Activated CD8-positive, alpha-beta memory T cell treated with anti-CD3 and anti-CD28 coated beads for 36 hours (primary cell): Measurements from ENCODE around the gene ACO2. TPM values are rescaled to one million over a fixed set of nuclear protein-coding genes. Genes with fewer than 3 reads are reported as not detected.

Experiments used
- CTCF ChIA-PET: fragments of 350-600 bp; sonication (Branson Sonifier 250); formaldehyde crosslinking; loops from one replicate; lab custom pipeline; 2021; ENCODE audit warnings: antibody characterized with exemption; lab: Charles Lee
- POLR2A ChIA-PET: fragments of 350-600 bp; sonication (Branson Sonifier 250); formaldehyde crosslinking; loops from one replicate; lab custom pipeline; 2021; ENCODE audit warnings: antibody characterized with exemption; lab: Charles Lee
- total RNA-seq, 2 experiments: library from RNA; stranded (reverse); gene quantifications; one replicate each; pipeline ENCODE4 v1.2.3, GENCODE V29; 2021

The ACO2 gene
- total RNA-seq, 2 experiments from 2014 or later = 111 to 112 TPM

DNA sequence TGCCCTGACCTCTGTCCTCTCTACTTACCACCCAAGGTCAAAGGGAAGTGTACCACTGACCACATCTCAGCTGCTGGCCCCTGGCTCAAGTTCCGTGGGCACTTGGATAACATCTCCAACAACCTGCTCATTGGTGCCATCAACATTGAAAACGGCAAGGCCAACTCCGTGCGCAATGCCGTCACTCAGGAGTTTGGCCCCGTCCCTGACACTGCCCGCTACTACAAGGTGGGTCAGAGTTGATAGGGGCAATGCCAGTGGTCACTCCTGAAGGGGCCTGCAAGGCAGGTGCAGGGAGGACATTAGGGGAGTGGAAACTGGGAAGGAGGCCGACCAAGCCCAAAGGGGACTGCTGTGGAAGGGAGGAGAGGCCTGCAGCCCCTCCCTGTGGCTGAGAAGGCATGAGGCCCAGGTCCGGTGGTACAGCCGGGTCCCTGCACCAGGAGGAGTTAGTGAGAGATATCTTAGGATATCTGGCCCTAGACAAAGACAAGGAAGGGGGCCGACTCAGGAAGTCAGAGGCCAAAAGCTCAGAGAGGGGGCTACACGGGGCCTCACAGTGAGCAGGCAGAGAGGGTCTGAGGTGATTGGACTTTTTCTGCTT is 57.4 kb downstream of the ACO2 start:
- ChIA-PET CTCF (interaction anchor here (0.5 to 2.4 kb wide), 15 partner anchors 9 to 799 kb away, joined by 3 to 32 read pairs (median 4); no protein-coding TSS in a partner anchor), POLR2A (no interaction called here)

DNA sequence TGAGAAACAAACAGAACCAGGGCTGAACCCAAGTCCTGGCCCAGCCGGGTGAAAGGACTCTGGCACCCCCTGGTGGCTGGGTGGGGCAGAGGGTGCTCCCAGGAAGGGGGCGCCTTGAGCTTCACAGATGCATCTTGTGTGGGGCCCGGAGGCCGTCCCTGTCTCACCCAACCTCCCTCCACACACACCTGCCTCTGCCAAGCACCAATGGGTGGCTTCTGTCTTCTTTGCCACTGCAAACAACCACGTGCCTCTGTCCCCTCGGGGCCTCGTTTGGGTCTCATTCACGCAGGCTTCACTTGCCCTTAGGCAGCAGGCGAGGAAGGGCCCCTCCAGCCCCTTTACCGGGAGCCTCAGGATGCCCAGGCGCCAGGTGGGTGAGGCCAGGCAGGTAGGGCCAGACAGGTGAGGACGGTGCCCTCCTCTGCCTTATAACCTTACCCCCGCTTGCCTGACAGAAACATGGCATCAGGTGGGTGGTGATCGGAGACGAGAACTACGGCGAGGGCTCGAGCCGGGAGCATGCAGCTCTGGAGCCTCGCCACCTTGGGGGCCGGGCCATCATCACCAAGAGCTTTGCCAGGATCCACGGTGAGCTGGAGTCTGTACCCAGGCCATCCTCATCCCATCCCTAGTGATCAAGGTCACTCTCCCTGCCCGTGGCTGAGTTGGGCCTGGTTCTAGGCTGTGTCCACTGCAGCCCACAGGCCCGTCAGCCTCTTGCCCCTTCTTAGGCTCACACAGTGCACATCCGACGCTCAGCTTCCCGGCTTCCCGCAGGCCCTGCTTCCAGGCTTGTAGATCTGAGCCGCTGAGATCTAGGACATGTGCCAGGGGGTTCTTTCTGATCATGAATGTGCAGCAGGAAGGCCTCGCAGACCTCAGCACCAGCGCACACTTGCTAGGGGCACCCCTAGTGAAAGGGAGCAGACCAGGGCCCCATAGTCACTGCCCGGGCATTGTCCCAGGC is 58.2 kb downstream of the ACO2 start:
- POLR2A ChIA-PET = interaction anchor here (0.5 kb wide), 1 partner anchor 118 kb away, joined by 7 read pairs; no protein-coding TSS in a partner anchor
- CTCF ChIA-PET = interaction anchor here (0.6 to 2.4 kb wide), 18 partner anchors 8 to 300 kb away, joined by 3 to 32 read pairs (median 4); no protein-coding TSS in a partner anchor

GRCh38 chr22:41528132-41528766 is 59.3 kb downstream of the ACO2 start:
- CTCF ChIA-PET = interaction anchor here (0.8 to 2.4 kb wide), 4 partner anchors 10 to 135 kb away, joined by 3 to 32 read pairs (median 4); no protein-coding TSS in a partner anchor
- POLR2A ChIA-PET = interaction anchor here (0.6 kb wide), 1 partner anchor 99 kb away, joined by 3 read pairs; no protein-coding TSS in a partner anchor

- POLR2A ChIA-PET = no interaction called here
- CTCF ChIA-PET = interaction anchor here (0.8 to 1.2 kb wide), 2 partner anchors 11 to 136 kb away, joined by 3 read pairs; no protein-coding TSS in a partner anchor
Observed at GRCh38 chr22:41528938-41529561, 60.1 kb downstream of the ACO2 start.

DNA sequence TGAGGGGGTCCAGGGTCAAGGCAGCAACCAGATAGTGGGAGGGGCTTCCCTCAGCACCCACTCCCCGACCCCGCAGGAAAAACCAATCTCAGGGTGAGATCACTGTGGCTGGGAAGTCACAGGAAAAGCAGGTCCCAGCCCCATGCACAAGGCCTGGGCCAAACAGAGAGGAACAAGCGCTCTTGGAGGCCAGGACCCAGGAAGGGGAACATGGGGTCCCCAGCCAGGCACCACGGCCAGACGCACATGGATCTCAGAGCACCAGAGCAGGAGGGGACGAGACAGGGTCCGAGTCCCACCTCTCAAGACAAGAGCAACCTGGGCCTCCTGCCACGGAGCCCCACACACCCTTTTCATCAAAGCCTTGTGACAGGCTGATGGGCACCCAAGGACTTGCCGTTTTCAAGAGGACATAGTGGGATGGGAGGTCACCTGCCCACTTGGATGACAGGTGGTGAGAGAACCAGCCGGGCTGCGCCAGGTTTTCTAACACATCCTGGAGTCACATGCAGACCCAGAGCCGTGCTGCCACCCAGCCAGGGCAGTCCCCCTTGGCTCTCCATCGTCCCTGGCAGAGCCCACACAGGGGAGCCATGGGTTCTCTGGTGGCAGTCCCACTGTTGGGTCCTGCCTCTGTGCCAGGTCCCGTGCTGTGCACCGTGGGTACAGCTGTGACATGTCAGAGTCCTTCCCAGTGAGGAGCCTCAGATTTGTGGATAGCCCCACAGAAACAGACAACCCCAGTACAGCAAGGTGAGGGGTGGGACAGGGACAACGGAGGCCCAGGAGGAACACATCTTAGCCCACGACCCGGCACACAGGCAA is 62.2 kb downstream of the ACO2 start:
- ChIA-PET POLR2A (no interaction called here), CTCF (interaction anchor here (1.2 to 2.8 kb wide), 4 partner anchors 10 to 127 kb away, joined by 3 to 15 read pairs (median 11); partner anchors contain the start of gene POLR3H)

DNA sequence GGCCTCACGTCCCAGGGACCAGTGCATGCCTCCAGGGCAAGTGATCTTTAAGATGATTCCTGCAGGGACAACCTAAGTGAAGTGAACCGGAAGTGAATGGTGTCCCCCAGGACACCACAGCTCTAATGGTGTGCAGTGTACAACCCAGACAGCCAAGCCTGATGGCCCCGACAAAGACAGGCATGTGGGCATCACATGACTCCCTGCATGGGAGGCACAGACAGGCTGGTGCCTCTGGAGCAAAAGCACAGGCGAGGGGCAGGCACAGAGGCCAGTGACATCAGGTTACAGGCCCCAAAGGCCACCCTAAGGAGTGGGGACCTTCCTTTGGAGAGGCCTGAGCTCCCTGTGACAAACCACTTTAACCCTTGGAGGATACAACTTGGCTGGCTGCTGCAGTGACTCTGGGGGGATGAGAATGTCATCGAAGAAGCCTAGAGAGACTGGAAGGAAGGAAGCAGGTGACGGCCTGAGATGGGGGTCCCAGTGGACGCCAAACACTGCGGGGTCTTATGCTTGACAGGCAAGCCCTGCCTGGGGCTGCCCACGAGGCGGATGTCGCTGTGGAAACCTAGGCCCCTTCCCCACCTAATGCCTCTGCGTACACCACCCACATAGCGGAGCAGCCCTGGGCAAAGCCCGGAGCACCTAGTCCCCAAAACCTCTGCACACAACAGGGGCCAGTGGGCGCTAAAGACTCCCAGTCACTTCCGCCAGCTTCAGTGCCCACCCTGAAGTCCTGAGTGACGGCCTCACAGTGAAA is 63.0 kb downstream of the ACO2 start:
- CTCF ChIA-PET = interaction anchor here (1.0 to 2.8 kb wide), 4 partner anchors 9 to 128 kb away, joined by 3 to 15 read pairs (median 11); partner anchors contain the start of gene POLR3H
- POLR2A ChIA-PET = interaction anchor here (0.5 kb wide), 1 partner anchor 49 kb away, joined by 7 read pairs; no protein-coding TSS in a partner anchor

GRCh38 chr22:41532908-41533825 is 64.2 kb downstream of the ACO2 start:
- CTCF ChIA-PET = interaction anchor here (0.6 to 2.8 kb wide), 5 partner anchors 8 to 131 kb away, joined by 3 to 15 read pairs (median 7); partner anchors contain the start of gene POLR3H
- POLR2A ChIA-PET = interaction anchor here (0.5 kb wide), 1 partner anchor 48 kb away, joined by 7 read pairs; no protein-coding TSS in a partner anchor

- CTCF ChIA-PET = no interaction called here
- POLR2A ChIA-PET = no interaction called here
Observed at GRCh38 chr22:41534219-41534618, 65.3 kb downstream of the ACO2 start.

DNA sequence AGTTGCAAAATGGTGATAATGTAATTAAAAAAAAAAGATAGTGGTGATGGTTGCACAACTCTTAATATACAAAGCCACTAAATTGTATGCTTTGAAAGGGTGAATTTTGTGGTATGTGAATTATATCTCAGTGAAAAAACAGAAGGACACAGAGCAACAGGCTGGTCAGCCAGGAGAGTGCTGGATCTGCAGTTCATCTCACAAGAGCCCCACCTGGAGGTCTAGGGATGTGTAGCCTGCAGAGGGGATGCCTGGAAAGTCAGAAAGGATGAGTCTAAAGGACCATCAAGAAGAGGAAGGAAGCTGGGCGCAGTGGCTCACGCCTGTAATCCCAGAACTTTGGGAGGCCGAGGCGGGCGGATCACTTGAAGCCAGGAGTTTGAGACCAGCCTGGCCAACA is 66.3 kb downstream of the ACO2 start:
- ChIA-PET CTCF (interaction anchor here (1.0 kb wide), 1 partner anchor 9 kb away, joined by 3 read pairs; no protein-coding TSS in a partner anchor), POLR2A (interaction anchor here (0.6 kb wide), 1 partner anchor 16 kb away, joined by 3 read pairs; no protein-coding TSS in a partner anchor)

DNA sequence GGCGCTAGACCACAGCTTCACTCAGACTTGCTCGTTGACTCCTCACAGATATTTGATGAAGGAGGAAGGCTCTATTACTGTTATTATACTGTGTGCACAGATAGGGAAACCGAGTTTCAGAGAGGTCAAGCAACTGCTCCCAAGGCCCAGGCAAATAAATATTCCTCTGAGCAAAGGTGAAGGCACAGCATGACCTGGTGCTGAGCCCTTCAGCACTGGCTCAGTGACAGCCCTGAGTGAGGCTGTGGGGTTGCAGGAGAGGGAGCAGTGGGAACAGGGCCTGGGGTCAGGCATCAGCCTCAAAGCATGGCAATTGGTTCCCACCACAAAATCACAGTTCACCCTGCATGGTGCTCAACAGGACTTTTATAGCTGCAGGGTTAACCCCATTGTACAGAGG is 68.3 kb downstream of the ACO2 start:
- ChIA-PET POLR2A (interaction anchor here (0.6 kb wide), 1 partner anchor 81 kb away, joined by 4 read pairs; no protein-coding TSS in a partner anchor), CTCF (interaction anchor here (1.1 to 1.2 kb wide), 2 partner anchors 10 to 12 kb away, joined by 3 to 4 read pairs; no protein-coding TSS in a partner anchor)

DNA sequence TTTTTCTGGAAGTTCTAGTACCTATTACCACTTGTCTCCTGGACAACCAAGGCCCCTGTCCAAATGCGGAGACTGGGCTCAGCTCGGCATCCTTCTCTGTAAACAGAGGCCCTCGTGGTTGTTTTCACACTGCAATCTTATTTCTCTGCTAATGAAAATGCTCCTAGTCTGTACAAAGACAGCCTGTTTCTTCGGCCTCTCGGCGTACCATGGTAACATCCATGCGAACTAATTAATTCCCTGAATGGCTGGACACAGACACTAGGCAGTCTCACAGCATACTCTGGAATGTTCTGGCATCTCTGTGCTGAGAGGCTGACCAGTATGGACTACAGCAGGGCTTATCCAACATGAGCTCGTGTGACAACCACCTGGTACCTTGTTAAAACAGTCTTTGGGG is 69.7 kb downstream of the ACO2 start:
- POLR2A ChIA-PET = no interaction called here

DNA sequence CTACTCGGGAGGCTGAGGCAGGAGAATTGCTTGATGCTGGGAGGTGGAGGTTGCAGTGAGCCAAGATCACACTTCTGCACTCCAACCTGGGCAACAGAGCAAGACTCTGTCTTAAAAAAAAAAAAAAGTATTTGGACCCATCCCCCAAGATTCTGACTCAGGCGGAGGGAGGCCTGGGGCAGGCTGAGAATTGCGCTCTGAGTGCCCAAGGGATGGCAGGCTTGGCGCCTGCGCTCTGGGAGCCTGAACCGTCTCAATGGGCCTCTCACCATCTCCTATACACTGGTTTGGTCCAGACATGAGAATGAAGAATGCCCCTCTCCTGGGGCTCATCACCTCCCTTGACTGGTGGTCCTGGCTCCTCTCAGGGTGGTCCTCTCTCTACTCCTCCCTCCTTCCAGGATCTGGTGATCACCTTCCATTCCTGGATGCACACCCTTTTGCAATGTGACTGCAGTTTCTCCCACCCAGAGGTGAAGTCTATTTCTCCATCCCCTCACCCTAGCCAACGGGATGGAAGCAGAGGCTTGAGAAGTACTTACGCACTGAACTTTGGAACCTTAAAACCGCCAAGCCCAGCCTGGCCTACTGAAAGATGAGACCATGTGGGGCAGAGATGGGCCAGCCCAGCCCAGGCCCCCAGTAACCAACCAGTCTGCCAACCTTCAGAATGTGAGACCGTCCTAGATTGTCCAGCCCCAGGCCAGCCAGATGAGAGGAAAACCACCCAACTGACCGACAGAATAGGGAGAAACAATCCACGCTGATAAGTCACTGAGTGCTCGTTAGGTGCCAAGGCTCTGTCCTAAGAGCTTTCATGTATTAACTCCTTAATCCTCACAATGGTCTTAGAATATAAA is 70.5 kb downstream of the ACO2 start:
- ChIA-PET POLR2A (no interaction called here), CTCF (interaction anchor here (0.7 kb wide), 1 partner anchor 22 kb away, joined by 3 read pairs; no protein-coding TSS in a partner anchor)

More for the DNA sequence above, 69.7 kb downstream of the ACO2 start:
- CTCF ChIA-PET = interaction anchor here (0.7 to 1.2 kb wide), 2 partner anchors 14 to 21 kb away, joined by 3 to 4 read pairs; no protein-coding TSS in a partner anchor

DNA sequence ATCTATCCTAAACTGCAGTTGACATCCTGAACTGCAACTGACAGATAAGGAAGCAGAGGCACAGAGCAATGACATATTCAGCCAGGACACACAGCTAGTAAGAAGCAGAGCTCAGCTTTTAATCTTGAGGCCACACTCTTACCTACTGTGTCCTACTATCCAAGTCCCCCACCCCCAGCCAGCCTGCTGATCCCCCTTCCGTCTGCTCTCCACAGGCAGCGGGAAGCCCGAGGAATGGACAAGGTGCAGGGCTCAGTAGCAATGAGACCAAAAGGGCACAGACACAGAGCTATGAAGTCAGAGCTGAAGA is 71.0 kb downstream of the ACO2 start:
- POLR2A ChIA-PET = no interaction called here
- CTCF ChIA-PET = interaction anchor here (1.4 kb wide), 1 partner anchor 57 kb away, joined by 3 read pairs; no protein-coding TSS in a partner anchor

- CTCF ChIA-PET = interaction anchor here (1.4 kb wide), 1 partner anchor 57 kb away, joined by 3 read pairs; no protein-coding TSS in a partner anchor
- POLR2A ChIA-PET = no interaction called here
Observed at GRCh38 chr22:41540365-41540764, 71.4 kb downstream of the ACO2 start.
